ENCODE results near the gene DNASE1.

The DNASE1 gene

GRCh38 chr16:3690470-3690928, 36.0 kb downstream of the DNASE1 start:
- CTCF ChIA-PET = interaction anchor here (0.6 to 1.5 kb wide), 9 partner anchors 11 to 636 kb away, joined by 3 to 6 read pairs (median 4); partner anchors contain the start of genes ZNF174 and ZSCAN32

DNA sequence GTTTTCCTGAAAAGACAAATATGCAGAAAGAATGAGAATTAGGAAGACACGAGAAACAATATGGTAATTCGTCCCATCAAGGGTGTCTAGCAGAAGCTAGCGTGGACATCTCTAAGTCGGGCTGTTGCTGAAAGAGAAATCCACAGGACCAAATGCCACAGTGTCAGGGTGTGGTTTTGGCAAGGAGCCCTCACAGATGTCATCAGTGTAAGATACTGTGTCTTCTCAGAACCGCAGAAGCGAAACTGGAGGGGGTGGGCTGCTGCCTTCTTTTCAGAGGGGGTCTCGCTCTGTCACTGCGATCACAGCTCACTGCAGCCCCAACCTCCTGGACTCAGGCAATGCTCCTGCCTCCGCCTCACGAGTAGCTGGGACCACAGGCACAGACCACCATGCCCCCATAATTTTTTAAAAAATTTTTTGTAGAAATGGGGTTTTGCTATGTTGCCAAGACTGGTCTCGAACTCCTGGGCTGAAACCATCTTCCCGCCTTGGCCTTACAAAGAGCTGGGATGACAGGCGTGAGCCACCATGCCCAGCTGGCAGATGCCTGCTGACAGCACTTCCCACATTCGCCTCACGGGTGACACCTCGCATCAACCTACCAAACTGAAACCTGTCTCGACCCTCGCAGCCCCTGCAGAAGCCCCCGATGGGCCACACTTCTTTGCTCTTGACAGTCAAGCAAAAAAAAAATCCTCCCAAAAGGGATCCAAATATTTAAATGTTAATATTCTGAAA, 36.7 kb downstream of the DNASE1 start:
- CTCF ChIA-PET = interaction anchor here (0.6 to 1.5 kb wide), 4 partner anchors 8 to 144 kb away, joined by 3 to 6 read pairs (median 4); no protein-coding TSS in a partner anchor
- peak overlapping the region; percentile 52 for H3K27ac ChIP-seq
- POLR2A ChIA-PET (ENCODE audit: low non-redundant PET) = no interaction called here
- DNase-seq (ENCODE audit: low spot score) = no peak
- no peak for TF ChIP-seq CTCF (conservative IDR thresholded peaks at IDR 0.05; ENCODE audit: low read depth)

More at GRCh38 chr16:3690470-3690928, 36.0 kb downstream of the DNASE1 start:
- POLR2A ChIA-PET (ENCODE audit: low non-redundant PET) = no interaction called here
- H3K27ac ChIP-seq = peak overlapping the region; percentile 52
- DNase-seq (ENCODE audit: low spot score) = peak; percentile 92
- peak; percentile 94 for TF ChIP-seq CTCF (conservative IDR thresholded peaks at IDR 0.05; ENCODE audit: low read depth)

DNA sequence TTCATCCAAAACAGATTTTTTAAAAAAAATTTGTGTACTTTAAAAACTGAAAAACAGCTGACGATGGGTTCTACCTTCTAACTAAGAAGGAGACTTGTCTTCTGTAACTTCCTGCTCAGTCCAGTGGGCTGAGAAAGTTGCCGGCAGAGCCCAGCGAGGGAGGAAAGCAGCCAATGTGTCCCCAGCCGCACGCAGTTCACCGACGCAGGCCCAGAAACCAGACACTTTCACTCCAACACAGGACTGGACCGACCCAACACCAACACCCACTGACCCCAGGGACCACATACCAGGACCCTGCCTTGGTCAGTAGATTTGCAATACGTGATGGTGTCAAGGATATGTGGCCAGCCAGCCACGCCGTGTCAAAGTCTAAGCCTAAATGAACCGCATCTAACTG, 37.3 kb downstream of the DNASE1 start:
- CTCF ChIA-PET = interaction anchor here (0.6 to 0.7 kb wide), 2 partner anchors 9 to 144 kb away, joined by 3 to 4 read pairs; no protein-coding TSS in a partner anchor
- POLR2A ChIA-PET (ENCODE audit: low non-redundant PET) = no interaction called here
- no peak for TF ChIP-seq CTCF (conservative IDR thresholded peaks at IDR 0.05; ENCODE audit: low read depth)
- DNase-seq (ENCODE audit: low spot score) = no peak
- peak overlapping the region; percentile 52 for H3K27ac ChIP-seq

GRCh38 chr16:3694051-3694450, 39.6 kb downstream of the DNASE1 start:
- no peak for TF ChIP-seq CTCF (conservative IDR thresholded peaks at IDR 0.05; ENCODE audit: low read depth)
- peak overlapping the region; percentile 8; the same call in 1 of the 2 replicates for H3K27ac ChIP-seq
- ChIA-PET POLR2A (ENCODE audit: low non-redundant PET) (no interaction called here), CTCF (no interaction called here)
- no peak for DNase-seq (ENCODE audit: low spot score)

- no peak for DNase-seq (ENCODE audit: low spot score)
- ChIA-PET POLR2A (ENCODE audit: low non-redundant PET) (no interaction called here), CTCF (interaction anchor here (0.7 kb wide), 1 partner anchor 55 kb away, joined by 3 read pairs; no protein-coding TSS in a partner anchor)
- TF ChIP-seq CTCF (conservative IDR thresholded peaks at IDR 0.05; ENCODE audit: low read depth) = no peak
- H3K27ac ChIP-seq = peak overlapping the region; percentile 59
These were observed 41.3 kb downstream of the DNASE1 start for GRCh38 chr16:3695610-3696369.

DNA sequence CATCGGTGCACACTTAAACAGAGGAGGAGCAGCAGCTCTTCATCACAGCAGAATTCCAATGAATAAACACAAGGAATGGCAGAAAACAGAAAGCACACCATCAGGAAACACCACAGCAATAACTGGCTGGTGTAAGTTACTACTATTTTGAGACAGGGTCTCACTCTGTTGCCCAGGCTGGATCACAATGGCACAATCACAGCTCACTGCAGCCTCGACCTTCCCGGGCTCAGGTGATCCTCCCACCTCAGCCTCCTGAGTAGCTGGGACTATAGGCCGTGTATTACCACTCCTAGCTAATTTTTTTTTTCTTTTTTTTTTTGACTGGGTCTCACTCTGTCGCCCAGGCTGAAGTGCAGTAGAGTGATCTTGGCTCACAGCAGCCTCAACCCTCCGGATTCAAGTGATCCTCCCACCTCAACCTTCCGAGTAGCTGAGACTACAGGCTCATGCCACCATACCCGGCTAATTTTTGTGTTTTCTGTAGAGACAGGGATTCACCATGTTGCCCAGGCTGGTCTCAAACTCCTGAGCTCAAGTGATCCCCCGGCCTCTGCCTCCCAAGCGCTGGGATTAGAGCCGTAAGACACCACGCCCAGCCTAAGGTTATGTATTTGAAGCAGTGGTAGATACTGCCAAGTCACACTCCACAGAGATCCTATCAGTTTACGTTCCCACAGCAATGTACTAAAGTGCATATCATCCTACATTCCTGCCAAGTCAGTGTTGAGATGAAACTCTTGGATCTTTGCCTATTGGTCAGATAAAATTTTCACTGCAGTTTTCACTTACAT, 42.1 kb downstream of the DNASE1 start:
- POLR2A ChIA-PET (ENCODE audit: low non-redundant PET) = no interaction called here
- no peak for DNase-seq (ENCODE audit: low spot score)
- TF ChIP-seq CTCF (conservative IDR thresholded peaks at IDR 0.05; ENCODE audit: low read depth) = no peak
- CTCF ChIA-PET = no interaction called here
- H3K27ac ChIP-seq = peak overlapping the region; percentile 59
